Vagina (tissue), 2 donors: ENCODE measurements around the gene WNK2.

Experiments used
- POLR2A ChIP-seq, 2 donors: fragments of 450-650 bp; IDR thresholded peaks; one replicate each; pipeline ENCODE4 v1.6.1; 2017; ENCODE audit warnings: antibody characterized with exemption in 2 of 2, mild to moderate bottlenecking in 2 of 2, moderate library complexity in 2 of 2
- TF ChIP-seq, protein P1 (sequence below), 3 experiments: fragments of 450-650 bp in 2 of 3; fragments of 200-600 bp in 1 of 3; sonication (generic) in 1 of 3; IDR thresholded peaks; one replicate each; pipeline ENCODE4 v1.5.1; 2017 to 2019; ENCODE audit warnings: antibody characterized with exemption in 3 of 3, mild to moderate bottlenecking in 2 of 3, moderate library complexity in 2 of 3

DNA sequence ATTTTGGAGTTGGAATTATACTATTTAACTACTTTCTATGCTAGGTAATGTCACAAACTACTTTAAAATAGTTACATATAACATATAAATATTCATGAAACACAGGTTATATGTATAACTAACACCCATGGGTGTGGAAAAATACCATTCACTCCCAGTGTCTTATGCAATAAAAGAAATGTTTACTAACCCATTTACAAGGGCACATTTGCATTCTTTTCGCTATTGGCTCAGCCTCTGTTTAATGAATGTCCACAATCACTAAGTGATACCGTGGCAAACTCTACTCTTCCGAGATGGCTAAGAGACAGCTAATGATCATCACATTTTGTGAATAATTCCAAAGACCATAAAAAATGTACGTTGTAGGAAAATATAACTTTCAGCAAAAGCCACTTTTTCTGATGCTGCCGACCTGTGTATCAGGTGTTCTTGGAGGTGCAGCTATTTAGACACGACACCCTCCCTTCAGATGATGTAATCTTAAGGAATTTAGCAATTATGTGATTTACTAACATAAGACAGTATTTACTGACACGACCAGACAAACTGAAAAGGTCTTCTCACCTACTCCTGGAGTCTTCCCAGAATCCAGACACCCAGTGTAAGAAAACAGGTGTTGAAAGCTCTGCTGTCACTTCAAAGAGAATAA, 145.8 kb downstream of the WNK2 start:
- TF ChIP-seq, protein P1, sequence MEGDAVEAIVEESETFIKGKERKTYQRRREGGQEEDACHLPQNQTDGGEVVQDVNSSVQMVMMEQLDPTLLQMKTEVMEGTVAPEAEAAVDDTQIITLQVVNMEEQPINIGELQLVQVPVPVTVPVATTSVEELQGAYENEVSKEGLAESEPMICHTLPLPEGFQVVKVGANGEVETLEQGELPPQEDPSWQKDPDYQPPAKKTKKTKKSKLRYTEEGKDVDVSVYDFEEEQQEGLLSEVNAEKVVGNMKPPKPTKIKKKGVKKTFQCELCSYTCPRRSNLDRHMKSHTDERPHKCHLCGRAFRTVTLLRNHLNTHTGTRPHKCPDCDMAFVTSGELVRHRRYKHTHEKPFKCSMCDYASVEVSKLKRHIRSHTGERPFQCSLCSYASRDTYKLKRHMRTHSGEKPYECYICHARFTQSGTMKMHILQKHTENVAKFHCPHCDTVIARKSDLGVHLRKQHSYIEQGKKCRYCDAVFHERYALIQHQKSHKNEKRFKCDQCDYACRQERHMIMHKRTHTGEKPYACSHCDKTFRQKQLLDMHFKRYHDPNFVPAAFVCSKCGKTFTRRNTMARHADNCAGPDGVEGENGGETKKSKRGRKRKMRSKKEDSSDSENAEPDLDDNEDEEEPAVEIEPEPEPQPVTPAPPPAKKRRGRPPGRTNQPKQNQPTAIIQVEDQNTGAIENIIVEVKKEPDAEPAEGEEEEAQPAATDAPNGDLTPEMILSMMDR (IDR thresholded peaks at IDR 0.05), result no peak
- TF ChIP-seq POLR2A (IDR thresholded peaks at IDR 0.05), result no peak
